ENCODE measurements around the gene HACD3. TPM values are rescaled to one million over a fixed set of nuclear protein-coding genes. Genes with fewer than 3 reads are reported as not detected.

Gene HACD3
- polyA plus RNA-seq, 1 of the 3 experiments (the other 2 are of a cell fraction) = 45.7 TPM

DNA sequence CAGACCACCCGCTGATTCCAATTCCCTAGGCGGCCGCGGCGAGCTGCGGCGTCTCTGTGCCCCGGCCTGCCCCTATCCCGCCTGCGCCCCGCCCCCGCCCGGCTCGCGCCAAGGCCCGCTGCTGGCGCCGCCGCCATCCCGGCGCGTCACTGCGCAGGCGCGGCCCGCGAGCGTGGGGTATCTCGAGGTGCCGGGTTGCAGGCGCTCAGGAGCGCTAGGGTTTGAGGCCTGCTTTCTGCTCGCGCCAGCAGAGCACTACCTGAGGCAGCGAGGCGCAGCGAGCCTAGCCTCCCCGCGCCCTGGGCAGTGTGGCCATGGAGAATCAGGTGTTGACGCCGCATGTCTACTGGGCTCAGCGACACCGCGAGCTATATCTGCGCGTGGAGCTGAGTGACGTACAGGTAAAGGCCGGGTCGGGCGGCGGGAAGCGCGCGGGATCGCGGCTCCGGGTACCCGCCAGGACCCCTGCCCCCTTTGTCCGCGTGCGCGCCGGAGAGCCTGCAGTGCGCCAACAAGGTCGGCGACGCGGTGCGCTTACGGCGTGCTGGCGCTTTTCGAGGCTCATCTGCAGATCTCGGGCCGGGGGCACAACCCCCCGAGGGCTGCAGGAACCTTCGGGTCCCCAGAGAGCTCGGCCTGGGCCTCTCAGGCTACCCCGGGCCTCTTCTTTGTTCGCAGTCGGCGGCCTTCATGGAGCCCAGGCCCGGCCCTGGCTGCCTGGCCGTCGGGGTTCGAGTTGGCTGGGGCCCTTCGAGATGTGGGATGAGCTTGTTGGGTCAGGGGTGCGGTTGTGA is at the start of gene HACD3 (continued):
- no peak for TF ChIP-seq REST (IDR thresholded peaks at IDR 0.05; ENCODE audit: low read depth, low read length)
- TF ChIP-seq, protein P1, sequence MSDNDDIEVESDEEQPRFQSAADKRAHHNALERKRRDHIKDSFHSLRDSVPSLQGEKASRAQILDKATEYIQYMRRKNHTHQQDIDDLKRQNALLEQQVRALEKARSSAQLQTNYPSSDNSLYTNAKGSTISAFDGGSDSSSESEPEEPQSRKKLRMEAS (IDR thresholded peaks at IDR 0.05; ENCODE audit: low read depth) = peak; percentile 76
- no peak for TF ChIP-seq ELF1 (IDR thresholded peaks at IDR 0.05)
- TF ChIP-seq TAF1 (IDR thresholded peaks at IDR 0.05; ENCODE audit: borderline replicate concordance, low read depth, low read length) = peak; percentile 55; the same call in 1 of the 2 replicates
- no peak for TF ChIP-seq TEAD4 (IDR thresholded peaks at IDR 0.05; ENCODE audit: borderline replicate concordance, insufficient read depth)
- TF ChIP-seq, protein P2, sequence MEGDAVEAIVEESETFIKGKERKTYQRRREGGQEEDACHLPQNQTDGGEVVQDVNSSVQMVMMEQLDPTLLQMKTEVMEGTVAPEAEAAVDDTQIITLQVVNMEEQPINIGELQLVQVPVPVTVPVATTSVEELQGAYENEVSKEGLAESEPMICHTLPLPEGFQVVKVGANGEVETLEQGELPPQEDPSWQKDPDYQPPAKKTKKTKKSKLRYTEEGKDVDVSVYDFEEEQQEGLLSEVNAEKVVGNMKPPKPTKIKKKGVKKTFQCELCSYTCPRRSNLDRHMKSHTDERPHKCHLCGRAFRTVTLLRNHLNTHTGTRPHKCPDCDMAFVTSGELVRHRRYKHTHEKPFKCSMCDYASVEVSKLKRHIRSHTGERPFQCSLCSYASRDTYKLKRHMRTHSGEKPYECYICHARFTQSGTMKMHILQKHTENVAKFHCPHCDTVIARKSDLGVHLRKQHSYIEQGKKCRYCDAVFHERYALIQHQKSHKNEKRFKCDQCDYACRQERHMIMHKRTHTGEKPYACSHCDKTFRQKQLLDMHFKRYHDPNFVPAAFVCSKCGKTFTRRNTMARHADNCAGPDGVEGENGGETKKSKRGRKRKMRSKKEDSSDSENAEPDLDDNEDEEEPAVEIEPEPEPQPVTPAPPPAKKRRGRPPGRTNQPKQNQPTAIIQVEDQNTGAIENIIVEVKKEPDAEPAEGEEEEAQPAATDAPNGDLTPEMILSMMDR (IDR thresholded peaks at IDR 0.05) = no peak

DNA sequence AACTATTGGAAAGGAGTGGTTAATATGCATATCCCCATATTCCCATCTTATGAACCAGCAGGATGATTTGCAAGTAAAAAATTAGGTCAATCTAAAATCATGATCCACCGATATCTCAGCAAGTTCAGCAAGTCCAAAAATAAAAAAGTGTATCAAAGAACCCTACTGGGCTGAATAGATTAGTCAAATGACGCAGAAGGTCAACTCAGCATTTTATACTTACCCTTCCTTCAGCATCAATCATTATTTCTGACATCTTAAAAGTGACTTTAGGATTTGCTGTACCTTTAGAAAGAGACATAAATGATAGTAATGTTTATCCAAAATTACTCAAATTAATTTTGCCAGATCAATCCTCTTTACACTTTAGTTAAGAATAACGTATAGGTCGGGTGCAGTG is 45.4 kb upstream of the HACD3 start:
- Histone ChIP-seq H3K4me2 (no peak overlapping the region), H3K4me1 (ENCODE audit: control insufficient read depth in 1 of 2, insufficient read depth in 2 of 2, low read depth in 1 of 2, low read length in 1 of 2) (no peaks in the 10 kb centered on the region), H3K36me3 (replicated peaks in 1 of 2; ENCODE audit: control insufficient read depth in 1 of 2, insufficient read depth in 2 of 2, low read length in 1 of 2) (peaks cover 41 to 57% of the 10 kb centered on the region in 2 experiments), H3K27me3 (ENCODE audit: insufficient read depth) (no peaks in the 10 kb centered on the region), H3K27ac (ENCODE audit: low read depth in 2 of 2, low read length in 1 of 2) (no peak overlapping the region), H3K9me3 (no peaks in the 10 kb centered on the region), H3K79me2 (ENCODE audit: insufficient read depth) (peaks cover 6% of the 10 kb centered on the region), H3K9ac (no peak overlapping the region), H3K9me2 (no peaks in the 10 kb centered on the region), H3F3A (replicated peaks; ENCODE audit: insufficient read depth) (peaks cover 10% of the 10 kb centered on the region), H3K4me3 (ENCODE audit: low read depth in 2 of 2, low read length in 1 of 2) (0 out of 4 replicates have a peak overlapping the region, but pooled peaks of 1 of the 2 experiments have one; percentile 8), H4K20me1 (ENCODE audit: insufficient read depth) (no peaks in the 10 kb centered on the region), H2AFZ (ENCODE audit: low read depth) (no peak overlapping the region)
- POLR2A ChIA-PET = no interaction called here
- no peak for DNase-seq
- TF ChIP-seq FOXM1 (IDR thresholded peaks at IDR 0.05; ENCODE audit: low read depth) = no peak
- WGBS (ENCODE audit: low lambda C conversion rate) = 92% methylated on average over 4 of the region's 4 CpGs
- CTCF ChIA-PET = no interaction called here

GRCh38 chr15:65494076-65494475 is 36.2 kb upstream of the HACD3 start:
- Histone ChIP-seq H3F3A (replicated peaks; ENCODE audit: insufficient read depth) (peaks cover 7% of the 10 kb centered on the region), H2AFZ (ENCODE audit: low read depth) (no peak overlapping the region), H3K9me3 (no peaks in the 10 kb centered on the region), H3K36me3 (replicated peaks in 1 of 2; ENCODE audit: control insufficient read depth in 1 of 2, insufficient read depth in 2 of 2, low read length in 1 of 2) (peaks cover 23 to 63% of the 10 kb centered on the region in 2 experiments), H3K4me1 (ENCODE audit: control insufficient read depth in 1 of 2, insufficient read depth in 2 of 2, low read depth in 1 of 2, low read length in 1 of 2) (no peaks in the 10 kb centered on the region), H3K27ac (ENCODE audit: low read depth in 2 of 2, low read length in 1 of 2) (no peak overlapping the region), H3K27me3 (ENCODE audit: insufficient read depth) (no peaks in the 10 kb centered on the region), H3K9me2 (no peaks in the 10 kb centered on the region), H3K4me2 (no peak overlapping the region), H3K9ac (no peak overlapping the region), H4K20me1 (ENCODE audit: insufficient read depth) (no peaks in the 10 kb centered on the region), H3K4me3 (ENCODE audit: low read depth in 2 of 2, low read length in 1 of 2) (no peak overlapping the region), H3K79me2 (ENCODE audit: insufficient read depth) (peaks cover 33% of the 10 kb centered on the region; the same call in 1 of the 2 replicates)
- DNase-seq = no peak
- CTCF ChIA-PET = interaction anchor here (1.4 to 3.8 kb wide), 2 partner anchors 23 to 93 kb away, joined by 3 to 12 read pairs; partner anchors contain the start of gene DPP8
- WGBS (ENCODE audit: low lambda C conversion rate) = 93% methylated on average over 4 of the region's 4 CpGs
- POLR2A ChIA-PET = no interaction called here
- no peak for TF ChIP-seq FOXJ3 (CRISPR knock-in tag; IDR thresholded peaks at IDR 0.05)
- TF ChIP-seq, protein P3, sequence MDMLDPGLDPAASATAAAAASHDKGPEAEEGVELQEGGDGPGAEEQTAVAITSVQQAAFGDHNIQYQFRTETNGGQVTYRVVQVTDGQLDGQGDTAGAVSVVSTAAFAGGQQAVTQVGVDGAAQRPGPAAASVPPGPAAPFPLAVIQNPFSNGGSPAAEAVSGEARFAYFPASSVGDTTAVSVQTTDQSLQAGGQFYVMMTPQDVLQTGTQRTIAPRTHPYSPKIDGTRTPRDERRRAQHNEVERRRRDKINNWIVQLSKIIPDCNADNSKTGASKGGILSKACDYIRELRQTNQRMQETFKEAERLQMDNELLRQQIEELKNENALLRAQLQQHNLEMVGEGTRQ (IDR thresholded peaks at IDR 0.05; ENCODE audit: borderline replicate concordance, low read depth, low read length) = no peak
- TF ChIP-seq TAF1 (IDR thresholded peaks at IDR 0.05; ENCODE audit: borderline replicate concordance, low read depth, low read length) = no peak
- no peak for TF ChIP-seq RAD21 (IDR thresholded peaks at IDR 0.05; ENCODE audit: low read length)
- TF ChIP-seq POLR2AphosphoS5 (IDR thresholded peaks at IDR 0.05; ENCODE audit: low read depth, low read length) = no peak
- TF ChIP-seq RCOR1 (IDR thresholded peaks at IDR 0.05; ENCODE audit: low read length) = no peak
- TF ChIP-seq YY1 (IDR thresholded peaks at IDR 0.05; ENCODE audit: low read depth) = no peak
- TF ChIP-seq CHD2 (IDR thresholded peaks at IDR 0.05; ENCODE audit: low read length, partially characterized antibody) = no peak
- no peak for TF ChIP-seq FOSL2 (IDR thresholded peaks at IDR 0.05; ENCODE audit: borderline replicate concordance, low read depth)
- no peak for TF ChIP-seq EP300 (IDR thresholded peaks at IDR 0.05; ENCODE audit: borderline replicate concordance in 1 of 2, low read depth in 1 of 2, low read length in 1 of 2)
- TF ChIP-seq SIN3A (IDR thresholded peaks at IDR 0.05; ENCODE audit: borderline replicate concordance, low read depth, low read length) = no peak
- TF ChIP-seq RXRA (IDR thresholded peaks at IDR 0.05; ENCODE audit: borderline replicate concordance, low read depth) = no peak

Measured in SK-N-SH (cell line).